SKM-1 treated with dmso at 0.1 percent for 144 hours (cell line): ENCODE data around the gene GPC6.
"Not testable (repeated sequence)": the region's sequence is repeated elsewhere in the genome, so short reads cannot be mapped to it uniquely, and the experiment has no call there.

Source experiments
- DNase-seq: peaks from one replicate; lab custom pipeline; 2025; ENCODE audit not compliant: unreplicated experiment; lab: John Stamatoyannopoulos, UW

The GPC6 gene

GRCh38 chr13:93422980-93423543 is 196.5 kb downstream of the GPC6 start:
- no peak for DNase-seq

- DNase-seq = no peak
These were observed 198.8 kb downstream of the GPC6 start for GRCh38 chr13:93425411-93425810.

DNA sequence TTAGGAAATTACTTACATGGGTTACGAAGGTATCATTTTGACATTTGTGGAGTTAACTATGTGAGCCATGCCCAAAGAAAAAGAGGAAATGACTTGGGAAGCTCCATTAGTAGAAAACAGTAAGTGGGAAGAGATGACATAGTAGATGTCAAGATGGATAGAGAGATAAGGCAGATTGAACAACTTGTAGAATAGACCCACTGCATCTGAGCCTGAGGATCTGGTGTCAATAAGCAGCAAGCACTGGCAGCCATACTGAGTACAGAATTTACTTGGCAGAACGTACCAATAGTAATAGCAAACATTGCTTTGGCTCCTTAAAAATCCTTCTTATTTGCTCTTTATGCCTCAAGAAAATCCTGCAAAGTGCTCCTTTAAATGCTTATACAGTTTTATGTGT is 203.8 kb downstream of the GPC6 start:
- no peak for DNase-seq

DNA sequence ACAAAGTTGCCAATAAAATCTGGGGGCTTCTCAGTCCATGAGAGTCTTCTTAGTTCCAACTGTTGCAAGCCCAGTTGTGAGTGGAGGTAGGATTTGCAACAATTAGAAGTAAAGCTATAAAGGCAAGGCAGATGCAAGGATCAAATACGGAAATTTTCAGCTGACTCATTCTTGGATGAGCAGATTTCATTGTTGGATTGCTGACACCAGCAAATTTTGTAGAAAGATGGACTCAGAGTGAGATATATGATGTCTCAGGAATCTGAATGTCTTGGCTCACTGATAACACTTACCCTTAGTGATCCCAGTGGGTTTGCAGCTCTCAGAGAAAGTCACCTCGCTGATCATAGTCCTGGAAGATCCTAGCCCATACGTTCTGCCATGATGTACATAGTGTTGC is 209.0 kb downstream of the GPC6 start:
- DNase-seq = no peak

- DNase-seq = no peak
These were observed 210.5 kb downstream of the GPC6 start for GRCh38 chr13:93437081-93437480.

GRCh38 chr13:93446238-93446637 is 219.6 kb downstream of the GPC6 start:
- DNase-seq = no peak

DNA sequence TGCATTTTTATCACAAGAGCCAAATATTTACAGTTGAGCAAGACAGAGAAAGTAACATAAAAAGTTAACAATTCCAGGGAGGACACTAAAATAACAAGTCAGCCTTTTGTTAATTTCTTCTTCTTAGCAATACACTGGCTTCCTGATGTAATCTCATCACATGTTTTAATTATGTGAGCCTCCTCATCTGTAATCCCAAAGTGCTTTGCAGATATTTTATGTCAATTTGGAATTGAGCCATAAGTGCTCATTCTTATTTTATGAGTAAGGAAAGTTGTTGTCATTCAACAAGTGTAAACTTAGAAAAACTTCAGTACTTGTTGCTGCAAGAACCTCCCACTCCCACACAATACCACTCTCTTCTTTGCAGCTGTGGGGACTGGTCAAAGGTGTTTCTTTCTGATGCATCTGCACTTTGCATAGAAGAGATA is 223.6 kb downstream of the GPC6 start:
- DNase-seq = no peak

GRCh38 chr13:93450761-93451160 is 224.2 kb downstream of the GPC6 start:
- DNase-seq = no peak

GRCh38 chr13:93454676-93455235 is 228.1 kb downstream of the GPC6 start:
- not testable (repeated sequence) for DNase-seq

DNA sequence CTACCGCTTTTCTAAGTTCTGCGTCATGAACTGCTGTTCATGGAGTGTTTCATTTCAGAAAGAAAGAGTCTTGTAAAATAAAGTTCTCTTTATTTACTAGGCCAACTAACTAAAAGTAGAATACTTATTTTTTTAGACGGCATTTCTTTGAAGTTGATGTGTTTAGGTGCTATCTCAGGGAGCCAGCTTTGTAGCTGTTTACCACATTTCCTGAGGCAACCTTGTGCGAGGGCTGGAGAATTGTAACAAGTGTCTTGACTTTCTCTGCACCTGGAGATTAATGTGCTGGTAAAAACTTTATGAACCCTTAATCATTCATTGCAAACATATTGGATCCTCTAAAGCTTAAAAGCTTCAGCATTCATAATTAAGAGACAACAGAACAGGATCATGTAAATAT is 229.3 kb downstream of the GPC6 start:
- no peak for DNase-seq

DNA sequence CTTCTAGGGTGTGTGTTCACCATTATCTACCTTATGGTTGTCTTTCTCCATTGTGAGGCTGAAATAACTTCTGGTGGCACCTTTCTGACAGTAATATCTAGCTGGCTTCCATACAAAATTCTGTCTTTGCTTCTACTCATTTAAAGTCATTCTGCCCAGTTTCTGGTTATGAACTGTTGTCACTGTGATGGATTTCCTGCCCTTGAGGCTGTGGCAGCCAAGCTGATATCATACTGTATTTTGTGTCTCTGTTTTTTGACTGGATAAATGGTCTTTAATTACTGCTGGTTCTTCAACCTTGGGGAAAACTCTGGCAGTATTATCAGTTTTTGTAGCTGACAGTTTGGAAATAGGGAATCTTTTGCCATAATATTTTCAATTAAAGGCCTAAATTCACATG is 233.4 kb downstream of the GPC6 start:
- DNase-seq = no peak

- DNase-seq = no peak
These were observed 235.5 kb downstream of the GPC6 start for GRCh38 chr13:93462151-93462550.

GRCh38 chr13:93466502-93467036 is 240.0 kb downstream of the GPC6 start:
- DNase-seq = no peak

DNA sequence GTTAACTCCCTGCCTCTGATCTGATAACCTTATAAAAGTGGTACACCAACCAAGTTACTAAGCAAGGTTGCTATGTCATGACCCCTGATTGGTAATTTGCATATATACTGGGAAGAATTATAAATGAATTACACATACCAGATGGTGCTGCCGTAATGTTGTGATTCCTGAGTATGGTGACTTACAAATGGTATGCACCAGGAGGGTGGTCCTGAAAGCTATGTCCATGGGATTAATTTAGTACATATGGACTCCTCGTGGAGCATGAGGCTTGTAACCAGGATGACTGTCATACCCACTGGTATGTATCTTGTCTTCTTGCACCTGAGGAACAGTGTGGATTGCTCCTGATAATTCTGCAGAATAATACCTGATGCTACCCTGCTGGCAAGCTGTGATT is 240.6 kb downstream of the GPC6 start:
- DNase-seq = no peak

- DNase-seq = no peak
These were observed 241.8 kb downstream of the GPC6 start for GRCh38 chr13:93468433-93468832.

- no peak for DNase-seq
These were observed 245.7 kb downstream of the GPC6 start for GRCh38 chr13:93472296-93472695.

DNA sequence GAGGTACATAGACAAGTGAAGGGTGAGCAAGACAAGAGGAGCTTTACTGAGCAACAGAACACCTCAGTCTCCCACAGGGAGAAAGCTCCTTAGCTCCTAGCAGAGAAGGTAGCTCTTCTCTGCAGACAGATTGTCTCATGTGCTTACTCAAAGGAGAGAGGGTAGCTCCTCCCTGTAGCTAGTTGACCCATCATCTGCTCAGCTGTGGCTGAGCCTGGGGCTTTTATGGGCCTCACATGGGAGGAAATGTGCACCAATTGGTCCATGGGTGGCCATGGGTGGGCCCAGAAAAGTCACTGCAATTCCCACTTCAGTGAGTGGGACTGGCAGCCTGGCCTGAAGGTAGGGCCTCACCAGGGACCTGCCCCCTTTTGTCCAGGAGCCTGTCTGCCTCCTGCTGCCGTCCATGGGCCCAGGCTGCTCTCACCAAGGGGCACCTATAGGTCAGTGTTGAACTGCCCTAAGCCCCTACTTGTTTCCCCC is 246.2 kb downstream of the GPC6 start:
- DNase-seq = no peak

- DNase-seq = no peak
These were observed 247.0 kb downstream of the GPC6 start for GRCh38 chr13:93473441-93474270.

DNA sequence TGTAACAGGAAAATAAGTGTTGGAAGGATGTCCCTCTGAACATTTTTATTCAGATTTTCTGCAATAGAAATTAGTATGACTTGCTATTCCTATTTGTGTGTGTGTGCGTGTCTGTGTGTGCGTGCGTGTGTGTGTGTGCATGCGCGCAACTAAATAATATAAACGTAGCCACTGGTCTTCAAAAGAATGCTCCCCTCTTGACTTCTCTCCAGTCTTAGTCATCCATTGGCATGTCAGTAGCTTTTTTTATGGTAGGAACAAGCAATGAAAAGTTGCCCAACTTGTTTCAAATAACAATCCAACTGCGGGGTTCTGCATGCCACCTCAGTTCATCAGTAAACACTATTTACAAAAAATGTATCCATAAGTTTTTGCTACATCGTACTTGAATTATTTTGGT is 249.6 kb downstream of the GPC6 start:
- DNase-seq = no peak

DNA sequence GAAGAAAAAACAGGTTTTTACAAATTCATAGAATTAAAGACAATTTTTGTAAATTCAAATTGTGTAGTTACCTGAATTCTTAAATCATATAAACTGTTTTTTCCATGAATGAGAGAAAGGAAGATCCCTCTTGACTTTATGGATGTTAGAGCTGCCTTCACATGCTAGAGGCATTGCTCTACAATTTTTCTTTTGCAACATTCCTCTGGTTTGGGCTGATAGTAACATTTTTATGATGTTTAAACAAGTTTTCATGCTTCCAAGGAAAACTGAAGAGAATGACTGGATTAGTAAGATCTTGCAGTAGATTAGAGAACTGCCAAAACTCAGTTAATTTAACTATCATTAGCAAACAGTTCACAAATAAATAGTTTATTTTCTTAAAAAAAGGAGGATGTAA is 250.6 kb downstream of the GPC6 start:
- DNase-seq = no peak

- DNase-seq = no peak
These were observed 254.0 kb downstream of the GPC6 start for GRCh38 chr13:93480553-93481106.

GRCh38 chr13:93496117-93496516 is 269.5 kb downstream of the GPC6 start:
- DNase-seq = not testable (repeated sequence)
